ENCODE data around the gene ZBTB17.

Gene ZBTB17

DNA sequence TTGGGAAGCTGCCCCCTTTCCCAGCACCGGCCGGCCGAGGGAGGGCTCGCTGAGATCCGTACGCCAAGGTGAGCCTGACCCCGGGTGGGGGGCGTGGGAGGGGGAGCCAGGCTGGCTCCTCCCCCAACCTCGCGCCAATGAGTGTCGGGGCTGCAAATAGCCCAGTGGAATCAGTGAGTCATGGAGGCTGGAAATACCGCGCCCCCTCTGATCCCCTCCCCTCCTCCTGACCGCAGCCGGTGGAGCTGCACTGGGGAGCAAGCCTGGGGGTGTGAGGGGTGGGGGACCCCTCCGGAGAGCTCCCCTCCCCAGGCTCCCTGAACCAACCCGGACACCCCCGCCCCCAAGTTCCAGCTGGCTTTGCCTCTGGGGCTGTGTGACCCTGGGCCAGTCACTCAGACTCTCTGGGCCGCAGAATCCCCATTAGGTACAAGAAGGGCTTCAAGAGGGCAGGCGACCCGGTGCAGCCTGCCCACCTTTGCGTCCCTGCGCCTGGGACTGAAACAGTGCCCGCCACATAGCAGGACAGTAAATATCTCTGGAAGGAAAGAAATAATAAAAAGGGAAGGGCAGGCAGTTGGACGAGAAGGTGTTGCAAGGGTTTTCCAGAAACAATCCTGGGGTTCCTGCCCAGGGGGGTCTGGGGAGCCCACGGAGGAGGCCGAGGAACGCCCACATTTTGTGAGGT lies 37.5 kb upstream of the ZBTB17 start:
- TF ChIP-seq, protein P1, sequence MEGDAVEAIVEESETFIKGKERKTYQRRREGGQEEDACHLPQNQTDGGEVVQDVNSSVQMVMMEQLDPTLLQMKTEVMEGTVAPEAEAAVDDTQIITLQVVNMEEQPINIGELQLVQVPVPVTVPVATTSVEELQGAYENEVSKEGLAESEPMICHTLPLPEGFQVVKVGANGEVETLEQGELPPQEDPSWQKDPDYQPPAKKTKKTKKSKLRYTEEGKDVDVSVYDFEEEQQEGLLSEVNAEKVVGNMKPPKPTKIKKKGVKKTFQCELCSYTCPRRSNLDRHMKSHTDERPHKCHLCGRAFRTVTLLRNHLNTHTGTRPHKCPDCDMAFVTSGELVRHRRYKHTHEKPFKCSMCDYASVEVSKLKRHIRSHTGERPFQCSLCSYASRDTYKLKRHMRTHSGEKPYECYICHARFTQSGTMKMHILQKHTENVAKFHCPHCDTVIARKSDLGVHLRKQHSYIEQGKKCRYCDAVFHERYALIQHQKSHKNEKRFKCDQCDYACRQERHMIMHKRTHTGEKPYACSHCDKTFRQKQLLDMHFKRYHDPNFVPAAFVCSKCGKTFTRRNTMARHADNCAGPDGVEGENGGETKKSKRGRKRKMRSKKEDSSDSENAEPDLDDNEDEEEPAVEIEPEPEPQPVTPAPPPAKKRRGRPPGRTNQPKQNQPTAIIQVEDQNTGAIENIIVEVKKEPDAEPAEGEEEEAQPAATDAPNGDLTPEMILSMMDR (IDR thresholded peaks at IDR 0.05), result no peak

DNA sequence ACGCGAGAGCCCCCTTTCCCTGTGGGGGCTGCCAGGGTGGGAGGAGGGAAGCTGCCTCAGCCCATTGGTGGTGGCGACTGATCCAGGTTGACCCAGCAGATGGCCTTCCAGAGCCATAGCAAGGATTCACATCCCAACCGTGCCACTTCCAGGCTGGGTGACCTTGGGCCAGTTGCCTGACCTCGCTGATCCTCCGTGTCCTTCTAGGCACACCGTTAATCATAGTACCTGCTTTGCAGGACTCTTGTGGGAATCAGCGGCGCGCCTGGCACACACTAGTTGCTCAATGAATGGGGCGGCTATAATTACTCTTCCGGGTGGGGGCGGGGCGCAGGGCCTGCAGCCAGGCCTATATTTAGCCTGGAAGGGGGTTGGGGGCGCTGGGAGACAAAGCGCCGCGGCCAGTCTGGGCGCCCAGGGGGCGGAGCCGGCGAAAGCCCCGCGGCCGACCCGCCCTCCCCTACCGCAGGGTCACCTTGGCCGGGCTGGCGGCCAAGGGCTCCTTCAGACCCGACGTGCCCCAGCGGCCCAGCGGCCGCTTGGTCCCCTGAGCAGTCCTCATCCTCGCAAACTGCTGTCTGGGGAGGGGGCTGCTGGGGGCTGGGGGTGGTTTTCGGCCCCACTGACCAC lies 36.8 kb upstream of the ZBTB17 start:
- TF ChIP-seq, protein P1 (IDR thresholded peaks at IDR 0.05), result no peak

DNA sequence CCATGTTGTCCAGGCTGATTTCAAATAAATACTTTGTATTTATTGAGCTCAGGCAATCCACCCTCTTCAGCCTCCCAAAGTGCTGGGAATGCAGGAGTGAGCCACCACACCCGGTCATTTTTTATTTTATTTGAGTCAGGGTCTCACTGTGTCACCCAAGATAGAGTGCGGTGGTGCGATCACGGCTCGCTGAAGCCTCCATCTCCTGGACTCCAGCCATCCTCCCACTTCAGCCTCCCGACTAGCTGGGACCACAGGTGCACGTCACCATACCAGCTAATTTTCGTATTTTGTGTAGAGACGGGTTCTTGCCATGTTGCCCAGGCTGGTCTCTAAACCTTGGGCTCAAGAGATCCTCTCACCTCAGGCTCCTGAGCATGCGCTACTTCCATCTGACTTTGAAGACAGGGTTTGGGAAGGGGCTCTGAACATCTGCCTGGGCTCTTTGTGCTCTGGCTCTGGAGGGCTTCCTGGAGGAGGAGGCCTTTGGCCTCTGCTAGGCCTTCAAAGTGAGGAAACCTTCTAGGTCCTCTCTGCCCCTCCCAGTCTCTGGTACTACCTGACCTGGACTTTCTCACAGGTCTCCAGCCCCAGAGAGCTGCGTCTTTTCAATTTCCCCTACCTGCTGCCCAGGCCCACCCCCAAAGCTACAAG lies 36.2 kb upstream of the ZBTB17 start:
- TF ChIP-seq, protein P1 (IDR thresholded peaks at IDR 0.05), result no peak

DNA sequence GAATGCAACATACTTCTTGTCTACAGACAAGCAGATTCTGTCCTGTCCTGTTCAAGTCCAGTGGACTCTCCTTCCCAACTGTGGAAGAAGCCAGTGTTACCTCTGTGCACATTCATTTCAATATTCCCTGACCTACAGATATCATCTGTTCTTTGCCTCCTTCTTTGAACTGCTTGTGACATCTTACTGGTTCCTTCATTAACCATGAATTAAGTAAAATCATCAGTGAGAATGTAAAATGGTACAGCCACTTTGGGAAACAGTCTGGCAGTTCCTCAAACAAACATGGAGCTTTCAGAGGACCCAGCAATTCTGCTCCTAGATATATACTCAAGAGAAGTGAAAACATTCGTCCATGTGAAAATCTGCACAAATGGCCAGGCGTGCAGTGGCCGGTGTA lies 34.9 kb upstream of the ZBTB17 start:
- TF ChIP-seq, protein P1 (IDR thresholded peaks at IDR 0.05), result no peak

DNA sequence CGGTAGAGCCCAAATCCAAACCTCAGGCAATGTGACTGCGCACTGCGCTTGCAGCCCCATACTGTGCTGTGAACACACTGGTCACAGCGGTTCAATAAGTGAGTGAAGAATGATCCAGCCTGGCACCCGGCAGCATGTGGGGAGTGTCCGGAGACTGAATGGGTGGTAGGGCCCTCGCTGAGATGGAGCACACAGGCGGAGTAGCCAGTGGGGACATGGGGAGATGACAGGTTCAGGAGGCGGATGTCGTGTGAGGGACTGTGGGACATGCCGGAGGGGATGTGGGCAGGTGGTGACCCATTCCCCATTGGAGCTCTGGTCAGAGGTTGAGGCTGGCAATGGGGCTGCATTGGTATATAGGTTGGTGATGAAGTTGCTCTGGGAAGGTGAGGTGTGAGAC lies 33.8 kb upstream of the ZBTB17 start:
- TF ChIP-seq, protein P1 (IDR thresholded peaks at IDR 0.05), result no peak

DNA sequence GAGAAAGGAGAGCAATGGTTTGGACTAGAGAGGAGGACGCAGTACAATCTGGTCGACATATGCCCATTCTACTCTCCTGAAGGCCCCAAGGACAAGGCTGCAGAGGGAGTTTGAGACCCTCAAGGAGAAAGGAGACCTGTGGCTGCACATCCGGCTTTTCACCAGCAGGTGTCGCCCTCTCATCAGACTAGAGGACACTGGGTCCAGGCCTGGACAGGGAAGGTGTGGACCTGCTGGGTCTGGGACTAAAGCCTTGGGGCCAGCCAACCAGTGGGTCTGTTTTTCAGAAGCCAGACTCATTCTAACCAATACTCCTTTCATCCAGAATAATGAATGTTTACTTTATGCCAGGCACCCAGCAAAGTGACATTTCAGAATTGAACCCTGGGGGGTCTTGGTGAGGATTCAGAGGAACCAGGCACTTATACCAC lies 33.1 kb upstream of the ZBTB17 start:
- TF ChIP-seq, protein P1 (IDR thresholded peaks at IDR 0.05), result peak; percentile 75

DNA sequence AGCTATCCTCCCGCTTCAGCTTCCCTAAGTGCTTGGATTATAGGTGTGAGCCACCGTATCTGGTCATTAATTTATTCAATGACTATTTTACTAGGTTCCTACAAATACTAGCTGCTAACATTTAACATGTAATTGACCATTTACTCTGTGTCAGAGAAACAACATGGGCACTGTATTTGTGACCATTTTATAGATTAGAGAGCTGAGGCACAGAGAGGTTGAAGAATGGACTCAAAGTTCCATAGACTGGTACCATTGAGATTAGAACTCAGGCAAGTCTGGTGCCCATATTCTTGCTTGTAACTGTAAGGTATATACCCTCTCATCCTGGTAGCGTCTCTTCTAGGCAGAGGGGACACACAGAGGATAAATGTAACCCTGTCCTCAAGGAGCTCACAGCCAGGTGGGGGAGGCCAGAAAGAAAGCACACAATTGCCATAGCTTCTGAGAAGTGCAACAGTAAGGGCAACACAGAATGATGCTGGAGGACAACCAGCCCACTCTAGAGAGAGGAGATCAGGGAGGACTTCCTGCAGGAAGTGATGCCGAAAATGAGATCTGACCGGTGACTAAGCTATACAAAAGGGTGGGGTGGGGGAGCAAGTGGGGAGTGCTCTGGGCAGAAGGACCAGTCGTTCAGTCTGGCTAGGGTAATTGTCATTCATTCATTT lies 31.9 kb upstream of the ZBTB17 start:
- TF ChIP-seq, protein P1 (IDR thresholded peaks at IDR 0.05), result no peak

Data from LNCAP (cell line).